ENCODE results near the gene SGTA. TPM values are rescaled to one million over a fixed set of nuclear protein-coding genes. Genes with fewer than 3 reads are reported as not detected.

Gene SGTA
- polyA plus RNA-seq, 1 donor (not counting 4 experiments of a cell fraction or from before 2014, with no cell fraction given), result 36.1 TPM

DNA sequence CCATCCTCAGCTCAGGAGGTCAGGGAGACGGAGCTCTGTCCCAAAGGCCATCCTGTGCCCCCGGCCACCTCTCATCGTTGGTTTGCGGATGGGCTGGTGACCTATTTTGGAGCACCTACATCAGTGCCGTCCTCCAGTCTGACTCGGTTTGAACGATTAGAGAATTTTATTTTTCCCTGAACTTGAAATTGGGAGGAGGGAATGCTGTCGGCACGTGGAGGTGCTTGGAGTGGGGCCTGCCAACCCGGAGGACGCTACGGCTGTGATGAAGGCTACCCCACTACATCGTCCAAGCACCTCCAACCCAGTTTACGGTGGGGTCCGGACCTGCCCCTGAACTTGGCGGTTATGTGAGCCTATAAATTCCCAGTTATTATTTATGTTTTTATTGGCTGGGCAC is 33.6 kb upstream of the SGTA start:
- peaks cover 4% of the 10 kb centered on the region for H3K79me2 ChIP-seq (ENCODE audit: control insufficient read depth, insufficient read depth, low read length)
- H3K27ac ChIP-seq (ENCODE audit: control insufficient read depth, insufficient read depth, low read length), result no peak overlapping the region
- no peaks in the 10 kb centered on the region for H4K20me1 ChIP-seq (ENCODE audit: control insufficient read depth, extremely low read depth, insufficient read depth, low read length)
- dilution Hi-C loops (cut with MboI; ENCODE audit: extremely low pct_ligation_motif_present, low sequenced_read_pairs), result no loop called here
- peaks cover 5 to 10% of the 10 kb centered on the region in 2 experiments for H3K36me3 ChIP-seq (ENCODE audit: control insufficient read depth in 2 of 2, extremely low read depth in 1 of 2, insufficient read depth in 2 of 2, low read length in 2 of 2)
- H2AFZ ChIP-seq (ENCODE audit: control insufficient read depth, low read length), result no peak overlapping the region
- H3K9me1 ChIP-seq (ENCODE audit: control insufficient read depth, extremely low read depth, insufficient read depth, low read length), result no peaks in the 10 kb centered on the region
- DNase-seq (ENCODE audit: low read depth, low spot score) (no peak), FAIRE-seq (no peak)
- no peak overlapping the region for H3K4me3 ChIP-seq (ENCODE audit: control insufficient read depth in 2 of 3, extremely low read depth in 1 of 3, insufficient read depth in 2 of 3, low read depth in 1 of 3, low read length in 3 of 3)
- no peak overlapping the region for H3K4me2 ChIP-seq (ENCODE audit: control insufficient read depth, extremely low read depth, insufficient read depth, low read depth, low read length)
- H3K9ac ChIP-seq (ENCODE audit: control insufficient read depth, extremely low read depth, insufficient read depth, low read length), result no peak overlapping the region
- no peaks in the 10 kb centered on the region for H3K9me3 ChIP-seq (ENCODE audit: control insufficient read depth, low read depth, low read length)
- no peaks in the 10 kb centered on the region for H3K27me3 ChIP-seq (ENCODE audit: control insufficient read depth, extremely low read depth, insufficient read depth, low read length)
- TF ChIP-seq, protein P1, sequence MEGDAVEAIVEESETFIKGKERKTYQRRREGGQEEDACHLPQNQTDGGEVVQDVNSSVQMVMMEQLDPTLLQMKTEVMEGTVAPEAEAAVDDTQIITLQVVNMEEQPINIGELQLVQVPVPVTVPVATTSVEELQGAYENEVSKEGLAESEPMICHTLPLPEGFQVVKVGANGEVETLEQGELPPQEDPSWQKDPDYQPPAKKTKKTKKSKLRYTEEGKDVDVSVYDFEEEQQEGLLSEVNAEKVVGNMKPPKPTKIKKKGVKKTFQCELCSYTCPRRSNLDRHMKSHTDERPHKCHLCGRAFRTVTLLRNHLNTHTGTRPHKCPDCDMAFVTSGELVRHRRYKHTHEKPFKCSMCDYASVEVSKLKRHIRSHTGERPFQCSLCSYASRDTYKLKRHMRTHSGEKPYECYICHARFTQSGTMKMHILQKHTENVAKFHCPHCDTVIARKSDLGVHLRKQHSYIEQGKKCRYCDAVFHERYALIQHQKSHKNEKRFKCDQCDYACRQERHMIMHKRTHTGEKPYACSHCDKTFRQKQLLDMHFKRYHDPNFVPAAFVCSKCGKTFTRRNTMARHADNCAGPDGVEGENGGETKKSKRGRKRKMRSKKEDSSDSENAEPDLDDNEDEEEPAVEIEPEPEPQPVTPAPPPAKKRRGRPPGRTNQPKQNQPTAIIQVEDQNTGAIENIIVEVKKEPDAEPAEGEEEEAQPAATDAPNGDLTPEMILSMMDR (optimal IDR thresholded peaks at IDR 0.05 in 1 of 3, IDR thresholded peaks at IDR 0.05 in 1 of 3, conservative IDR thresholded peaks at IDR 0.05 in 1 of 3; ENCODE audit: extremely low read depth in 1 of 3, insufficient read depth in 2 of 3, low read length in 3 of 3), result no peak
- no peak for TF ChIP-seq EZH2 (IDR thresholded peaks at IDR 0.05; ENCODE audit: low read length)
- H3K4me1 ChIP-seq (ENCODE audit: control insufficient read depth, extremely low read depth, insufficient read depth, low read length), result peaks cover 7% of the 10 kb centered on the region

- TF ChIP-seq, protein P1 (optimal IDR thresholded peaks at IDR 0.05 in 1 of 3, IDR thresholded peaks at IDR 0.05 in 1 of 3, conservative IDR thresholded peaks at IDR 0.05 in 1 of 3; ENCODE audit: extremely low read depth in 1 of 3, insufficient read depth in 2 of 3, low read length in 3 of 3), result no peak
- TF ChIP-seq EZH2 (IDR thresholded peaks at IDR 0.05; ENCODE audit: low read length), result no peak
- H3K9ac ChIP-seq (ENCODE audit: control insufficient read depth, extremely low read depth, insufficient read depth, low read length), result no peak overlapping the region
- H3K79me2 ChIP-seq (ENCODE audit: control insufficient read depth, insufficient read depth, low read length), result peaks cover 4% of the 10 kb centered on the region
- FAIRE-seq (no peak), DNase-seq (ENCODE audit: low read depth, low spot score) (no peak)
- peaks cover 9 to 10% of the 10 kb centered on the region in 2 experiments for H3K36me3 ChIP-seq (ENCODE audit: control insufficient read depth in 2 of 2, extremely low read depth in 1 of 2, insufficient read depth in 2 of 2, low read length in 2 of 2)
- H3K9me3 ChIP-seq (ENCODE audit: control insufficient read depth, low read depth, low read length), result no peaks in the 10 kb centered on the region
- dilution Hi-C loops (cut with MboI; ENCODE audit: extremely low pct_ligation_motif_present, low sequenced_read_pairs), result no loop called here
- no peak overlapping the region for H2AFZ ChIP-seq (ENCODE audit: control insufficient read depth, low read length)
- H4K20me1 ChIP-seq (ENCODE audit: control insufficient read depth, extremely low read depth, insufficient read depth, low read length), result no peaks in the 10 kb centered on the region
- H3K4me3 ChIP-seq (ENCODE audit: control insufficient read depth in 2 of 3, extremely low read depth in 1 of 3, insufficient read depth in 2 of 3, low read depth in 1 of 3, low read length in 3 of 3), result no peak overlapping the region
- peaks cover 7% of the 10 kb centered on the region for H3K4me1 ChIP-seq (ENCODE audit: control insufficient read depth, extremely low read depth, insufficient read depth, low read length)
- H3K4me2 ChIP-seq (ENCODE audit: control insufficient read depth, extremely low read depth, insufficient read depth, low read depth, low read length), result no peak overlapping the region
- H3K27me3 ChIP-seq (ENCODE audit: control insufficient read depth, extremely low read depth, insufficient read depth, low read length), result no peaks in the 10 kb centered on the region
- no peak overlapping the region for H3K27ac ChIP-seq (ENCODE audit: control insufficient read depth, insufficient read depth, low read length)
- H3K9me1 ChIP-seq (ENCODE audit: control insufficient read depth, extremely low read depth, insufficient read depth, low read length), result no peaks in the 10 kb centered on the region
Measured at GRCh38 chr19:2815923-2816322, 32.9 kb upstream of the SGTA start.

All from keratinocyte (primary cell).